NOMO-1 treated with dmso at 0.1 percent for 144 hours (cell line): ENCODE measurements around the gene NF1.
"Not testable (repeated sequence)": the region's sequence is repeated elsewhere in the genome, so short reads cannot be mapped to it uniquely, and the experiment has no call there.

Source experiments
- DNase-seq: peaks from one replicate; lab custom pipeline; 2025; ENCODE audit not compliant: unreplicated experiment; lab: John Stamatoyannopoulos, UW

The NF1 gene

DNA sequence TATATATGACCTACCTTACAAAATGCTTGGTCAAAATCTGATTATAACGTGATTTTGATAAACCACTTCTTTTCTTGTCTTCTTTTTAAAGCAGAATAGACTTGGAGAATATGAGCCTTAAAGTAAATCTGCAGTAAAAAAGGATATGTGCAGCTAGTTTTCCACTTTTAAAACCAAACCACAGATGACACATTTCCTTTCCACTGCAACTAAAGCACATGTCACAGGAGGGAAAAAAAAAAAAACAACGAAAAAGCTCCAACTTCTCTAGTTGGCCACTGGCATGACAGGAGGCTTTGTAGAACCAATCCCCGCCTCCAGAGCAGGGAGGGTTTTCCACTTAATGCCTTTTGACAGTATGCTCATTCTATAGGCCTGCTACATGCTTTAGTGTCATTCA, 226.7 kb downstream of the NF1 start, which contains the start of gene EVI2A:
Gene EVI2A, minus strand, starts transcription at position 142 of the 400 bp plus-strand sequence. CDS start 2,609 bp downstream, outside the sequence.
- DNase-seq = peak; percentile 89

DNA sequence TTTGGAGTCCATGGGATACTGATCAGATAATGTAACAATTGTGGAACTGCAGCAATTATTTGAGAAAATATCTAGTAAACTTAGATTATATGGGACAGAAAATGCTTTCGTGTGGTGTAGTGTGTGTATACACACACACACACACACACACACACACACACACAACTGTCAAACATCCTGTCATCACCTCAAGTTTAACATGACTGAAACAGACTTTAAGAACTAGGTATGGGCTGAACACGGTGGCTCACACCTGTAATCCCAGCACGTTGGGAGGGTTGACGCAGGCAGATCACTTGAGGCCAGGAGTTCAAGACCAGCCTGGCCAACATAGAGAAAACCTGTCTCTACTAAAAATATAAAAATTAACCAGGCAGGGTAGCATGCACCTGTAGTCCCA, 227.2 kb downstream of the NF1 start:
- no peak for DNase-seq

DNA sequence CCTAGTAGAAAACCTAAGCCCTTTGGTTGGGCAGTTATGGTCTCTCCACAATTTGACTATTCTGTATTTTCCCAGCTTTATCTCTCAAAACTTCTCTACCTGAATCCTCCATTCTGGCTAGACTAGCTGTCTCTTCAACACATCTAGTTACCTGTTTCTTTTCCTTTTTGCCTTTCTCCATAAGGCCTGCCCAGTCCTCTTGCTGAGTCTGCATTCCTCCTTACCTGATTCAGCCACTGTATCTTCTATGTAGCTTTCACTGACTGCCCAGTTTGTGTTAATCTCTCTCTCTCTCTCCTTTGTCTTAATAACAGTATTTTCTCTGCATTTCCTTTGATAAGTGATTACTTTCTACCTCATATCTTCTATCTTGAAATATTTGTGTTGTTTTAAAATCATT, 228.8 kb downstream of the NF1 start:
- DNase-seq = no peak

DNA sequence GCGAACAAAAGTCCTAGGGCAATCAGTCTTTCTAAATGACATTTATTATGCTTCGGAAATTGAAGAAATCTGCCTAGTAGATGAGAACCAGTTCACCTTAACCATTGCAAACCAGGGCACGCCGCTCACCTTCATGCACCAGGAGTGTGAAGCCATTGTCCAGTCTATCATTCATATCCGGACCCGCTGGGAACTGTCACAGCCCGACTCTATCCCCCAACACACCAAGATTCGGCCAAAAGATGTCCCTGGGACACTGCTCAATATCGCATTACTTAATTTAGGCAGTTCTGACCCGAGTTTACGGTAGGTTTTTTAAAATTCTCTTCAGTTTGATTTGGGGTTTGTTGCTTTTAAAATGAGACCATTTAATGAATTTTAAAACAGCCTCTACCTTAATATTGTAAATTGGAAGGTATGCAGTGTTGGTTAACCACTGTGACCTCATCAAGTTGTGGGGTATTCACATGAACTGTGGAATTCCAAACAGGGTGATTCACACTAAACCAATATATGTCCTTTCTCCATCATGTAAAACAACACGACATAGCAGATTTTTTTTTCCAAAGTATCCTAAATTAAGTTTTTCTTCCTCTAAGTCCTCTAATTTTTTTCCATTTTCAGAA, 232.9 kb downstream of the NF1 start:
- DNase-seq = no peak

- DNase-seq = no peak
Measured at GRCh38 chr17:31328160-31328535, 233.4 kb downstream of the NF1 start.

DNA sequence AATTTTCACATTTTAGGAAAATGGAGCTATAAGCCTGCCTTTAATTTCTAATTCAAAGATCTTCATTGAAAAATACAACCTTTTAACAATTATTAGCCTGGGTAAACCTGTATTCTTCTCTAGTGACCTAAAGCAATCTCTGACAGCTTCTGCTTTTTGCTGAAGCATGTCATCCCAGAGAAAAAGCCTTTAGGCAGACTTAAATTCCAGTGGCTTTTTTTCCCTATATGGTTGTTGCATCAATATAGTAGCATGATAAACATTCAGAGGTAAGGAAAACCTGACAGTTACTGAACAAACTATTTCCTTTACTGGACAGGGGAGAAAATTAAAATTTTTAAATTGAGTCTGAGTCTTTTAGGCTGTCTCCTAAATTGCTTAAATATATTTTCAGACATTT, 234.4 kb downstream of the NF1 start:
- no peak for DNase-seq

DNA sequence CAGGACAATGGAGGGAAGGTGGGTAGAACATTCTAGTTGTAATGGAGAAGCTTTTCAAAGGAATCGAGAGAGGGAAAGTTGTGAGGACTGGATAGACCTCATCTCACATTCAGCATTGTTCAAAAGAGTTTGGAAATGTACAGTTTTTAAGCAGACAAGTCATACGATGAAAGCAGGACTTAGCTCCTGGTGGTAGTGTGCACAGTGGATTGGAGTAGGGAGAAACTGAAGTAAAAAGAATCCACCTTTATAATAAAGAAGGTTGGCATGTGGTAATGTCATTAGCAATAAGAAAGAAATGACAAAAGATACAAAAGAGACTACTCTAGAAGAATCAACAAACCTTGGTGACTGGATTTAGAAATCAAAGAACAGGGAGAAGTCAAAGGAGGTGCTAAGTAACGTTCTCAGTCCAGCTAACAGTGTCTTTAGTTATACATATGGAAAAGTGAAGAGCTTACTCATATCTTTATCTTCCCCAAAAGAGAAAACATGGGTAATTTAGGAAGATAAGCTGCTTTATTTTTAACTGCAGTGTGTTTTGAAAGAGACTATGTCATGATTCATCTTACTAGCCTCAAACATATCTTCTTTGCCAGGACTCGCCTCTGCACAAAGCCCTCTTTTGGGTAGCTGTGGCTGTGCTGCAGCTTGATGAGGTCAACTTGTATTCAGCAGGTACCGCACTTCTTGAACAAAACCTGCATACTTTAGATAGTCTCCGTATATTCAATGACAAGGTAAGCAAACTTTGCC, 245.3 kb downstream of the NF1 start:
- peak; percentile 14 for DNase-seq

DNA sequence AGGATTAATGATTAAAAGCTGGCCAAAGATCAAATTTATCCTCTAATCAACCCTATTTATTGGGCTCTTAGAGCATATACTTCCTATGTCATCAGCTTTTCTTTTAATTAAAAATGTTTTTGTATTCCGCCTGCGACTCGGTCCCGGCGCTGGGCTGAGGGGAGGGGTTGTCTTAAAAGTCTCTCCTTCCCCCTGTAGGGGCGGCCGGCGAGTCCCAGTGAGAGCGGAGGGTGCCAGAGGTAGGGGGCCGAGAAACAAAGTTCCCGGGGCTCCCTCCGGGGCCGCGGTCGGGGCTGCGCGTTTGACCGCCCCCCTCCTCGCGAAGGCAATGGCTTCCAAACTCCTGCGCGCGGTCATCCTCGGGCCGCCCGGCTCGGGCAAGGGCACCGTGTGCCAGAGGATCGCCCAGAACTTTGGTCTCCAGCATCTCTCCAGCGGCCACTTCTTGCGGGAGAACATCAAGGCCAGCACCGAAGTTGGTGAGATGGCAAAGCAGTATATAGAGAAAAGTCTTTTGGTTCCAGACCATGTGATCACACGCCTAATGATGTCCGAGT, 250.5 kb downstream of the NF1 start:
- not testable (repeated sequence) for DNase-seq

DNA sequence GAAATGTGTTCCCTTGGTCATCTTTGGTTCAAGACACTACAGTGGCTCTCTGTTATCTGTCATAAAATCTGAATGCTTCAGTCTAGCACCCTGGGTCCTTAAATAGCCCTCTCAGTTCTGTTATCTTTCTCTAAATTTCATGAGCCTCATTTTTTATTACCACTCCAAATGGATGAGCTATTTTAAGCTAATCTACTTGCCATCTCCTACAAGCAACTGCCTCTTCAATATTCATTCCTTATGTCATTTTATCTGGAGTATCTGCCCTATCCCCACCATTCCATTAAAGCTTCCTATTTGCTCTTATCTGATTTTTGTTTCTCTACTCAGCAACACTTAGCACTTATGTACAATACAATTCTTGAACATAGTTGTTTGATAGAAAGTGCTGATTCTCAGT, 254.7 kb downstream of the NF1 start:
- no peak for DNase-seq

DNA sequence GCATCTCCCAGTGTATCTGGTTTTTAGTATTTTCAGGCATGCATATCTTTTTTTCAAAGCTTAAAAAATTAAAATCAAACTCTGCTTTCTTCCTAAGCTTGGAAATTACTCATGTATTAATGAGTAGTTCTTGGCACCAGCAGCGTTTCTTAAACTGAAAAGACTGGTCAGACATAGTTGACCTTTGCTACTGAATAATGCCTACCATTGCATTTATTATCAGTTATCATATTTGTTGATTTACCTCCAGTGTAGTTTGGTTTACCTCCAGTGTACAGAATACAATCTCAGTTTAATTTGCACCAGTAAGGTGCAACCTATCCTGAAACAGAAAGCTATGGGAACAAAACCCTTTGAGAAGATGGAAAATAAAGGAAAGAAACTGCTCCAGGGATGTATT, 261.2 kb downstream of the NF1 start:
- DNase-seq = no peak

DNA sequence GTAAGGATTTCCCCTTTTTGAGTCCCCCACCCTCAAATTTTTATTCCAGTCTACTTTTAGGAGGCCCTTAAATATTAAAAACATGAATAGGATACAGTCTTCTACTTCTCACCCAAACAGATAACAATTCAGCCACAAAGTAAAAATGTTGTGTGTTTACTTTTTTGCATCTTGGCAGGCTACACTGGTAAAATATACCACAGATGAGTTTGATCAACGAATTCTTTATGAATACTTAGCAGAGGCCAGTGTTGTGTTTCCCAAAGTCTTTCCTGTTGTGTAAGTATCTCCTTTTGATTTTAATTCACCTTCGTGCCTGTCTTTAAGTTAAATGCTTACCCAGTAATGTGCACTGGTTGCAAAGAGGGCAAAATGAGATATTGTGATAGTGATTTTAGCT, 262.3 kb downstream of the NF1 start:
- DNase-seq = no peak

DNA sequence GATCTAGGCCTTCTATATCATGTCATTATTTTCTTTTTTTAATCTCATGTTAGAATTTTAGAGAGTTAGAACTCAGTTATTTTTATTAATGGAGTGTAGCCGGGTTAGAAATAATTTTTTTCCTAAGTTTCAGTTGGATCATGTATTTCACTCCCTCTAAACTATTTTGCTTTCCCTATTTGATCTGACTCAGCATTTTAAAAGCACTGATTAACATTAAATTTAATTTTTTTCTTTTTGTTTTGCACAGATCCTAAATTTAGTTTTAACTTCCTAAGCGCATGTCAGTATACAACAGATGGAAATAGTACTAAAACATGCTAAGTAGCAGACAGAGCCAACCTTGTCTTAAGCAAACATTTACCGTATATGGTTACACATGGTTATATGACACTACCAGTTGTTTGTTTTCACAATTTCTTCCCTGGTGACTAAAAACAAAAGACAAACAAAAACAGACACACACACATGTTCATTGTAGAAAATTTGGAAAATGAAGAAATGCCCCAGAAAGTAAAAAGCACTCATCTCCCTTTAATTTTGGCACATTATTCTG, 263.1 kb downstream of the NF1 start:
- DNase-seq = no peak

- no peak for DNase-seq
Measured at GRCh38 chr17:31364012-31364411, 269.2 kb downstream of the NF1 start.

- no peak for DNase-seq
Measured at GRCh38 chr17:31366088-31366487, 271.3 kb downstream of the NF1 start.

GRCh38 chr17:31369266-31369665, 274.5 kb downstream of the NF1 start:
- DNase-seq = no peak

DNA sequence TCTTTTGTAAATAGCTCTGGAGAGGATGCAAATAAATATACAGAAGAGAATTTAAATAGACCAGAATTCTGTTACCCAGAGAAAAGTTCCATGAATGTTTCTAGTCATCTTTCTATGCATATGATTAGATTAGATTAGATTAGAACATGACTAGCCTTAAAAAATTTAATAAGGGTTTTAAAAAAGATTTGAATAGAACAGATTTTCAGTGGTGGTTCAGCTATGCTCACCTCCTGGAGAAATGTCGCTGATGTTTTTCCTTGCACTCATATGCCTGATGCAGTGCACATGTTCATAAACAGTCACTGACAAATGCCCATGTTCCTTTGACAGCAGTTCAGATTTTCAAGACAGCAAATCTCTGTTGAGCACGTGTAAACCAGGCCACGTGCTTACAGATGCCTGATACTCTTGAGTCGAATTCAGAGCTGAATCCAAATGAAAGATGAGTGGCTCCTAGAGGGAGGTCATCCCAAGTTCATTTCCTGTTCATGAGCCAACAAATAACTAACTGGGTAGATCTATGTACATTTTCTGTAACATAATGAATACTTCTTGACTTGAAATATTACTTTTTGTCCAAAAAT, 276.8 kb downstream of the NF1 start:
- no peak for DNase-seq

- DNase-seq = peak; percentile 56
Measured at GRCh38 chr17:31373150-31374093, 278.6 kb downstream of the NF1 start.

GRCh38 chr17:31374094-31374447, 279.3 kb downstream of the NF1 start:
- no peak for DNase-seq

GRCh38 chr17:31374503-31374902, 279.7 kb downstream of the NF1 start:
- DNase-seq = no peak

GRCh38 chr17:31378638-31379037, 283.9 kb downstream of the NF1 start:
- no peak for DNase-seq
